ENCODE measurements around the gene FUBP3. TPM values are rescaled to one million over a fixed set of nuclear protein-coding genes. Genes with fewer than 3 reads are reported as not detected.

FUBP3 gene
- polyA plus RNA-seq, 1 donor (not counting 4 experiments of a cell fraction or from before 2014, with no cell fraction given) = 39.1 TPM

GRCh38 chr9:130642926-130643325 is 63.5 kb downstream of the FUBP3 start:
- no peak for TF ChIP-seq EZH2 (IDR thresholded peaks at IDR 0.05; ENCODE audit: low read length)
- no peak for TF ChIP-seq CTCF (optimal IDR thresholded peaks at IDR 0.05 in 1 of 3, IDR thresholded peaks at IDR 0.05 in 1 of 3, conservative IDR thresholded peaks at IDR 0.05 in 1 of 3; ENCODE audit: extremely low read depth in 1 of 3, insufficient read depth in 2 of 3, low read length in 3 of 3)
- H4K20me1 ChIP-seq (ENCODE audit: control insufficient read depth, extremely low read depth, insufficient read depth, low read length) = no peaks in the 10 kb centered on the region
- no peak overlapping the region for H3K4me2 ChIP-seq (ENCODE audit: control insufficient read depth, extremely low read depth, insufficient read depth, low read depth, low read length)
- no peak overlapping the region for H3K27ac ChIP-seq (ENCODE audit: control insufficient read depth, insufficient read depth, low read length)
- no peak for DNase-seq (ENCODE audit: low read depth, low spot score)
- no peak overlapping the region for H3K4me3 ChIP-seq (ENCODE audit: control insufficient read depth in 2 of 3, extremely low read depth in 1 of 3, insufficient read depth in 2 of 3, low read depth in 1 of 3, low read length in 3 of 3)
- no peak for FAIRE-seq
- H3K36me3 ChIP-seq (ENCODE audit: control insufficient read depth in 2 of 2, extremely low read depth in 1 of 2, insufficient read depth in 2 of 2, low read length in 2 of 2) = peaks cover 2 to 5% of the 10 kb centered on the region in 2 experiments
- no peaks in the 10 kb centered on the region for H3K9me1 ChIP-seq (ENCODE audit: control insufficient read depth, extremely low read depth, insufficient read depth, low read length)
- H3K9ac ChIP-seq (ENCODE audit: control insufficient read depth, extremely low read depth, insufficient read depth, low read length) = no peak overlapping the region
- no peaks in the 10 kb centered on the region for H3K4me1 ChIP-seq (ENCODE audit: control insufficient read depth, extremely low read depth, insufficient read depth, low read length)
- no peaks in the 10 kb centered on the region for H3K9me3 ChIP-seq (ENCODE audit: control insufficient read depth, low read depth, low read length)
- dilution Hi-C loops (cut with MboI; ENCODE audit: extremely low pct_ligation_motif_present, low sequenced_read_pairs) = no loop called here
- no peaks in the 10 kb centered on the region for H3K79me2 ChIP-seq (ENCODE audit: control insufficient read depth, insufficient read depth, low read length)
- H2AFZ ChIP-seq (ENCODE audit: control insufficient read depth, low read length) = no peak overlapping the region
- no peaks in the 10 kb centered on the region for H3K27me3 ChIP-seq (ENCODE audit: control insufficient read depth, extremely low read depth, insufficient read depth, low read length)

DNA sequence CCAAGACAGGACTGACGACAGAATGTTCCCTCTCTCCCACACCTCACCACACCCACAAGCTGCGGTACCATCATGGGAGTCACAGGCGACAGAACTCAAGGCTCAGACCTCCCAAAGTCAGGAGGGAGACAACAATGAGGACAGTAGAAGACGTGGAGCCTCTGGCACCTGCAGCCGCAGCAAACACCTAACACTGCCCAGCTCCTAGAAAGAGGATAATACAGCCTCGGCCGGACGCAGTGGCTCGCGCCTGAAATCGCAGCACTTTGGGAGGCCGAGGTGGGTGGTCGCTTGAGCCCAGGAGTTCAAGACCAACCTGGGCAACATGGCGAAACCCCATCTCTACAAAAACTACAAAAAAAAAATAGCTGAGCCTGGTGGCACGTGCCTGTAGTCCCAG is 71.8 kb downstream of the FUBP3 start:
- Histone ChIP-seq H3K4me1 (ENCODE audit: control insufficient read depth, extremely low read depth, insufficient read depth, low read length) (no peaks in the 10 kb centered on the region), H3K4me2 (ENCODE audit: control insufficient read depth, extremely low read depth, insufficient read depth, low read depth, low read length) (no peak overlapping the region), H4K20me1 (ENCODE audit: control insufficient read depth, extremely low read depth, insufficient read depth, low read length) (peaks cover under 1% of the 10 kb centered on the region), H3K79me2 (ENCODE audit: control insufficient read depth, insufficient read depth, low read length) (no peaks in the 10 kb centered on the region), H3K9me3 (ENCODE audit: control insufficient read depth, low read depth, low read length) (no peaks in the 10 kb centered on the region), H3K9me1 (ENCODE audit: control insufficient read depth, extremely low read depth, insufficient read depth, low read length) (no peaks in the 10 kb centered on the region), H3K9ac (ENCODE audit: control insufficient read depth, extremely low read depth, insufficient read depth, low read length) (no peak overlapping the region), H3K27me3 (ENCODE audit: control insufficient read depth, extremely low read depth, insufficient read depth, low read length) (peaks cover 5% of the 10 kb centered on the region), H3K36me3 (ENCODE audit: control insufficient read depth in 2 of 2, extremely low read depth in 1 of 2, insufficient read depth in 2 of 2, low read length in 2 of 2) (no peaks in the 10 kb centered on the region), H2AFZ (ENCODE audit: control insufficient read depth, low read length) (no peak overlapping the region), H3K27ac (ENCODE audit: control insufficient read depth, insufficient read depth, low read length) (no peak overlapping the region), H3K4me3 (ENCODE audit: control insufficient read depth in 2 of 3, extremely low read depth in 1 of 3, insufficient read depth in 2 of 3, low read depth in 1 of 3, low read length in 3 of 3) (no peak overlapping the region)
- no peak for FAIRE-seq
- TF ChIP-seq EZH2 (IDR thresholded peaks at IDR 0.05; ENCODE audit: low read length) (no peak), CTCF (optimal IDR thresholded peaks at IDR 0.05 in 1 of 3, IDR thresholded peaks at IDR 0.05 in 1 of 3, conservative IDR thresholded peaks at IDR 0.05 in 1 of 3; ENCODE audit: extremely low read depth in 1 of 3, insufficient read depth in 2 of 3, low read length in 3 of 3) (no peak)
- dilution Hi-C loops (cut with MboI; ENCODE audit: extremely low pct_ligation_motif_present, low sequenced_read_pairs) = no loop called here
- DNase-seq (ENCODE audit: low read depth, low spot score) = no peak
